ENCODE measurements around the gene SLC8A3.

SLC8A3 gene

DNA sequence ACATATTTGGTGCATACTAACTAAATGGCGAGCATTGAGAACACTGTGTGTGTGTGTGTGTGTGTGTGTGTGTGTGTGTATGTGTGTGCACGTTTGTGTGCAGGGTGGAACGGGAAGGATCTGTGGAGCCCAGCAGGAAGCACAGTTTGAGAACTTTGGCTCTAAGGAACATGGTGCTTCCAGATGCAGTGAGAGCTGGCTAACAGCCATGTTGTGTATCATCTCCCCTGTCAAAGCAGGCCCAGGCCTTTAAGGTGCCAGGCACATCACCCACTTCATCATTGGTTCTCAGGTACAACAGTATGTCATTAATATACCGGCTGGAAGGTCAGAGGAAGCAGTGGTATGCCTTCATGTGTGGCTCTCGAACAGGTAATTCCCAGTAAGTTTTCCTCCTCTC, 72.5 kb downstream of the SLC8A3 start:
- DNase-seq: no peak

DNA sequence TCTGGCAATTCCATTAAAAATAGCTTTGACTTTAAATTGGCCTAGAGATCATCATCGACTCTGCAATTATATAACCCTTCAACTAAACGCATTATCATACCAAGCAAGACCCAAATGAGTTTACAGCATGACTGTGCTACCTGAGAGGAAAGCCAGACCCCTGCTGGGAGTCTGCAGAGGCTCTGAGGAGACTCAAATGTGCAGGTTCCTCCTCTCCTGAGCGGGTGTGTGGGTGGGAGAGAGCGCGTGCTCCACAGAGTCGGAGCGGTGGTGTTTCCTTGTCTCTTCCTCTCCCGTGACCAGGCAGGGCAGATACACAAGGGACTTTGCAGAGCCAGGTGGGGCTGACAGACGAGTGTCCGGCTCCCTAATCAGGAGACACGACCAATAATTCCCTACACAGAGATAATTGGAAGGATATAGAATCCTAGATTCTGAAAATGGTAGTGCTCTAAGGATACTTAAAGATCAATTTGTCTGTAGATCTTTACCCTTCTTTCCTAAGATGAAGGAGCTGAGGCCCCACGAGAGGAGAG, 74.1 kb downstream of the SLC8A3 start:
- no peak for DNase-seq

- DNase-seq: no peak
Observed at GRCh38 chr14:70113211-70113610, 75.5 kb downstream of the SLC8A3 start.

DNA sequence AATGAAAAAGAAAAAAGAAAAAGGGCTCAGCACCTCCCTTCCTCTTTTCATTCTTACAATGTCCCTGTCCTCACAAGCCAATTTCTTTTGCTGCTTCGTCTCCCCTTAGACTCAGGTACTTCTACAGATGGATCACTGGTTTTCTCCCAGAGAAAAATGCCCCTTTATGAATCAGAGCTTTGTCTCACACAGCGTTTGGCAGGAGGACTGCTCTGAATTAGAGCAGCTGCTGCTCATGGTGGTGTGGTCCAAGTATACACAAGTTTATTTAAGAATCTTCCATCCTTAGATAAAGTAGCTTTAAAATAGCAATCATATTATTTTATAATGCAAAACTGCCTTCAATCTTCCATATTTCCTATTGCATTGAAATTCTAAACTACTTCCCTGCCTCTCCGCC, 80.3 kb downstream of the SLC8A3 start:
- no peak for DNase-seq

GRCh38 chr14:70107309-70107708, 81.4 kb downstream of the SLC8A3 start:
- DNase-seq: no peak

DNA sequence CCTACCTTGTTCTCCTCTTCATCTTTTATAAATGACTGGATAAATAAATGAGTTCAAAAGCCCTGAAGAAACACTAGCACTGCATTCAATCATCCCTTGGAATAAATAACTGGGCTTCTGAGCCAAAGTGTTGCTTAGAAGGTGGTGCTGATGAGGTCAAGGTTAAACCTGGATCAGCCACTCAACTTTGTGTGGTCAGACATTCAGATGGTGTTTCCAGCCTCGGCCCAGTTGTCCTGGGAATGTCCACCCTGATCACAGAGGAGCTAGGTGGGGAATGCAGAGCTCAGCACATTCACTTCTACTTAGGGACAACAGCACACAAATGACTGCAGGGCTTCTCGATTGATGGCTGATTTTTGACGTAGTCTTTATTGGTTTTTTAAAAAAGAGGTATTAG, 88.7 kb downstream of the SLC8A3 start:
- no peak for DNase-seq

DNA sequence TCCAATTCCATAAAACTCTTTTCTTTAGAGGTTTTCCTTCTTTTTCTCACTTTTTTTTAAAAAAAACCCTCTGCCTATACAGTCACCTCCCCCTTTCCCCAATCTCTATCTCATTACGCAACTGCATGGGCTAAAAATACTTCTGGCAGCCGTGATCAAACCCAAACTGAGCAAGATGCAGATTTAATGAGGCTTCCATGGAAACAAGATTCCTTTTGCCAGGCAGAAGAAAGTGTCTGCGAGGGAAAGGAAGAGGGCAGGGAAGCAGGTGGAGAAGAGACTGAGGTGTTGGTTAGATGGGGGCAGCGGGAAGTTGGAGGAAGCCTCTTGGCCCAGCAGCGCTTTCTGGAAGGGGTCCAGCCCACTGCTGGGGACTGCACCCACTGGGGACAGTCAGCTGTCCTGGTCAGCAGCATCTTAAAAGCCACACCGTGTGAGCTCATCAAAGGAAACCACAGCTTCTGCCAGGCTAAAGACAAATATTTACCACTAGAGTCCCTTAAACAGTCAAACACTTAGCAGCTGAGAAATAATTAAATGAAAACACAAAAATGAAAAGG, 90.4 kb downstream of the SLC8A3 start:
- no peak for DNase-seq

GRCh38 chr14:70097576-70098249, 91.0 kb downstream of the SLC8A3 start:
- DNase-seq: no peak

GRCh38 chr14:70096866-70097265, 91.9 kb downstream of the SLC8A3 start:
- DNase-seq: no peak

GRCh38 chr14:70094631-70095030, 94.1 kb downstream of the SLC8A3 start:
- no peak for DNase-seq

DNA sequence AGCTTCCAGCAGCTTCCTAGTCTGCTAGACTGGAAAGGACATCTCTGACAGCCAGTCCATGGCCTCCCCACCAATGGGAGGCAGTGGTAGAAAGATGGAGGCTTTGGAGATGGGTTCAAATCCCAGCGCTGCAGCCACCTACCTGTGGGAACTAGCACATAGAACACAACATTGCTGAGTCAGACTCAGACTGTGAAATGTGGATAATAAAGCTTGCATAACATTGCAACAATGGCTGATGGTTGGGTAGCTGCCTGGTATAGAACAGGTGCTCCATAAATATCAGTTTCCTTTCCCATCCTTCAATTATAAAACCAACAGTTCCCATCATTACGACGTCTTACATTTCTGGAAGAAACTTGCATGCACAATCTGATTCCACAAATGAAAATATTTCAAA, 94.6 kb downstream of the SLC8A3 start:
- DNase-seq: no peak

DNA sequence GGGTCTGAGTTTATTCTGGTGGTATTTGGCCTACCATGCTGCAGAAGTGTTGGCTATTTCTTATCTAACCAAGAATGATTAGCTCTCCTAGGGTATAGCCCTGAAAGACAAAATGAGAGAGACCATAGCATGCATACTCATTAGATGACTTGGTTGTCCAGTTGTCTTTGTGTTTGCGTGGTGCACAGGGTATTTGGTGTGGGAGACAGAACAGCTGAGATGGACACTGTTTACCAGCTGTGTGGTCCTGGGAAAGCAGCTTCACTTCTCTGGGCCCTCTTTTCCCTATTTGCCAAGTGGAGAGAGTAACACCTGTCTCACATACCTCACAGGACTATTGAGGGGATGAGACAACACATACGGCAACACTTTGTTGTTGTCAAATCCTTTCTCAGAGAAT, 95.6 kb downstream of the SLC8A3 start:
- DNase-seq: no peak

DNA sequence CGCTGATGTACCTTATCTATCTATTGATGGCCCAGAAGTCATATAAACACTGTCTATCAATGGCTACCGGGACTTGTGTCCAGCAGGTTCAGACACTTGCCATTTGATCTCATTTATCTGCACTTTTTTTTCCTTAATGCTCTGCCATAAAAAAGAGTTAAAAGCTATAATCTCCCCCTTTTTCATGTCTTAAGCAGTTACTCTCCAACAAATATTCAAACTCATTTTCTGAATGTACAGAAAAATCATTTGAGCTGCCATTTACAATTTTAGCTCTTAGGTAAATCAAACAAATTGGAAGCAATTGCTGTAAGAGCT, 101.4 kb downstream of the SLC8A3 start:
- DNase-seq: no peak

DNA sequence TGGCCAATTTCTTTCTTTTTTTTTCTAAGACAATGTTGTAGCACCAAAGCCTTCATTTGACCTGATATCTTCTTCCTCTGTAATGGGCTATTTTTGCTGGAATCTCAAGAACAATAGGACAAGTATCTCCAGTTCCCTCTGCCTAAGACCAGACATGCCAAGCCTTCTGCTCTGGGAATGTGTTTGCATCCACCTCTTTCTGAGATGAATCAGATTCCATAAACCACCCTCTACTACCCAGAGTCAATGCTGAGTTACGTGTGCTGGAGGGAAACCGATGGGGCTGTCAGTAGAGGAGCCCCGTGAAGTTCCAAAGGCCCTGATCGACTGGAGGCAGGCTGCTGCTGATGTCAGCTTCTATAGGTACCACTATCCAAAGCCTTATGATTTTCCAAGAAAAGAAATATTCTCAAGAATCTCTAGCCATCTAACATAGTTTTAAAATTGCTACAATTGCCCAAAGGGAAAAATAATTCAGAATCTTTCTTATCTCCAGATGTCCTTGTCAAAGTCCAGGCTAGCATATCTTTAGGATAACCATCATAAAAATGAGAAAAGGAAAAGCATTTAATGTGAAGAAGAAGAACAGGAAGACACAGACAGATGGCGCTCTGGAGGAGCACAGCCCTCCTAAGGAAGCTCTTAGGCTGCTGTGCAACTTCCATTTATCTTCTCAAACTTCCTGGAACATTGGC, 101.9 kb downstream of the SLC8A3 start:
- DNase-seq: peak in 1 of 2 donors; percentile 11

DNA sequence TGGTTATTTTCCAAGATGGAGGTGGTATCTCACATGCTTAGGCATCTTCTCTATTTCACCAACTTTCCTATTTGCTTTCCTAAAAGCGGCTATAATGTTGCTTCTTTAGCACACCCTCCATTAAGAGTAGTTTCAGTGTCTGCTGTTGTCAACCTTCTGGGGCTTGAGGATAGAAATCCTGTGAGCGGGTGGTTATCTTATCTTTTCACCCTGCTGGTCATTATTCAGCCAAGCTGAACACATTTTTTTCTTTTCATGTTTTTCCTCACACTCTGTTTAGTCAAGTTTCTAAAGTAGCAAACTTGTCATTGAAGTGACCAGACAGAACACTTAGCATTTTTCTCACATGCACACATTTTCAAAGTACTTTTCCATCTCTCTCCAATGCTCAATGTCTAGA, 104.5 kb downstream of the SLC8A3 start:
- DNase-seq: no peak

- no peak for DNase-seq
Observed at GRCh38 chr14:70082394-70082793, 106.4 kb downstream of the SLC8A3 start.

DNA sequence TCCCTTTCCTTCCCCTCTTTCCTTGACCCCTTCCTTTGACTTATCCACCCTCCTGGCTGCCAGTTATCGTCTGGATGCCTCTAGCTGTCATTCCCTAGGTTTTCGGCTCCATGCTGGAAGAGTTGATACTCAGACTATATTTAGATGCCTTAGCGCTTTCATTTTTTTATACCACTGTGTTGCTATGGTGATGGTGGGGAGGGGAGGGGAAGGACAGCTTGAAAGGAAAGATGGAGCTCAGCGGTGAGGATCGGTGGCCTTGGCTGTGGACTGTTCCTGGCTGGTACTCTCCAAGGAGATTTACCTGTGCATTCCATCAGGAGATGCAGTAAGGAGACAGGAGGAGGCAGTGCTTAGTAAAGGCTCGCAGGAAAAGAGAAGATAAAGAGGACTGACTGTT, 108.7 kb downstream of the SLC8A3 start:
- DNase-seq: no peak

GRCh38 chr14:70078329-70078728, 110.4 kb downstream of the SLC8A3 start:
- DNase-seq: no peak

DNA sequence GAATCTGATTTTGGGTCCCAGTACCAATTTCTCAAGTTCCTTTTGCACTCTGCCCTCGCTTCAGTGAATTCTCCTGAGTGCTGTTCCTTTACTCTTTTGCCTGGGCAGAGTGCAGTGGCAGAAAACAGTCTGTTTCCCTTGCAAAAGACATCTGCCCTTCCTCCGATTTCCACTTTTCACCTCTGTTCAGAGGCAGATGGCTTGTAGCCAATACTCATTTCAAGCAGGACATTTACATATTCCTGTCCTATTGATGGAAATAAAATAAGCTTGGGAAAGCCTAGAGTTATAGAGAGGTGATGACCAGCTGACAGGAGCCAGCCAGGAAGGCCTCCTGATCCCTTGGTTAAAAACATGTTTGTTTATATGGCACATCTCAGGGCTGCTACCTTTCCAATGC, 111.0 kb downstream of the SLC8A3 start:
- DNase-seq: no peak

DNA sequence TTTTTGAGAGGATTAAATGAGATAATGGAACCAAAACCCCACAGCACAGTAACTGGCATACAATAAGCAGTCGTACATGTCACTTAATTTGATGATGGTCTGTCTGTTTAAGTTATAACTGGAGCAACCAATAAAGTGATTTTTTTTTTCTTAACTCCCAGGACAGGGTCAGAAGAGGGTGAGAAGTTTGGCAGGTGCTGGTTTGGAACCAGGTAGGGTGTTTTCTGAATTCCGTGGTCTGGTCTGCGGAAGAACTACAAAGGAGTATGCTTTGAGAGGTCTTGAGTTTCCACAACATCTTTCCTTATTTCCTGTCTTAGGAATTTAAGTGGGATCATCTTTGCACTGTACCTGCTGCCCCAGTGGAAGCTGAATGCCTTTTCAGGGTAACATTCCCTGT, 111.7 kb downstream of the SLC8A3 start:
- no peak for DNase-seq

GRCh38 chr14:70073924-70074566, 114.7 kb downstream of the SLC8A3 start:
- DNase-seq: peak; percentile 60 to 73

GRCh38 chr14:70069186-70069585, 119.6 kb downstream of the SLC8A3 start:
- DNase-seq: no peak

GRCh38 chr14:70067810-70068209, 120.9 kb downstream of the SLC8A3 start:
- no peak for DNase-seq
